SK-N-SH treated with all-trans-retinoic acid at 6 μM for 48 hours (cell line): ENCODE results near the gene MAP3K13.

Experiments
- ATAC-seq: fragments of 200-7000 bp; cut with Tn5 transposase; 3 replicates; pipeline ENCODE4 v1.9.1; 2020; ENCODE audit warnings: mild to moderate bottlenecking, moderate library complexity
- ARNTL ChIP-seq: fragments of 450-650 bp; formaldehyde crosslinking; IDR thresholded peaks from 2 replicates; pipeline ENCODE4 v1.5.0; 2020; ENCODE audit warnings: low read depth, mild to moderate bottlenecking, moderate library complexity, borderline replicate concordance
- BACH2 ChIP-seq: fragments of 250-450 bp; sonication (Bioruptor Pico); IDR thresholded peaks from 2 replicates; pipeline ENCODE4 v1.9.0; 2021; ENCODE audit warnings: mild to moderate bottlenecking, borderline replicate concordance
- ESRRG ChIP-seq: fragments of 250-450 bp; sonication (Bioruptor Pico); IDR thresholded peaks from 2 replicates; pipeline ENCODE4 v1.6.1; 2021; ENCODE audit warnings: mild to moderate bottlenecking
- GLIS3 ChIP-seq: fragments of 250-450 bp; sonication (Bioruptor Pico); IDR thresholded peaks from 2 replicates; pipeline ENCODE4 v1.5.0; 2020; ENCODE audit warnings: mild to moderate bottlenecking, moderate library complexity
- ISL1 ChIP-seq: fragments of 250-450 bp; sonication (Bioruptor Pico); IDR thresholded peaks from 2 replicates; pipeline ENCODE4 v2.1.2; 2022; ENCODE audit warnings: mild to moderate bottlenecking, moderate library complexity
- PPARA ChIP-seq: fragments of 250-450 bp; sonication (Bioruptor Pico); IDR thresholded peaks from 2 replicates; pipeline ENCODE4 v1.5.0; 2020; ENCODE audit warnings: mild to moderate bottlenecking, borderline replicate concordance
- RARB ChIP-seq: fragments of 250-450 bp; sonication (Bioruptor Pico); IDR thresholded peaks from 2 replicates; pipeline ENCODE4 v1.8.0; 2021; ENCODE audit warnings: mild to moderate bottlenecking, moderate library complexity
- TOX ChIP-seq: fragments of 250-450 bp; sonication (Bioruptor Pico); IDR thresholded peaks from 2 replicates; pipeline ENCODE4 v1.8.0; 2021; ENCODE audit warnings: mild to moderate bottlenecking, moderate library complexity, borderline replicate concordance
- ZC3H10 ChIP-seq: fragments of 250-450 bp; sonication (Bioruptor Pico); IDR thresholded peaks from 2 replicates; pipeline ENCODE4 v1.5.1; 2021; ENCODE audit warnings: mild to moderate bottlenecking, moderate library complexity
- ZNF565 ChIP-seq: fragments of 450-650 bp; formaldehyde crosslinking; conservative IDR thresholded peaks from 2 replicates; pipeline ENCODE4 v1.5.0; 2020; ENCODE audit warnings: low read depth, mild to moderate bottlenecking, moderate library complexity
- ZNF8 ChIP-seq: fragments of 450-650 bp; formaldehyde crosslinking; IDR thresholded peaks from 2 replicates; pipeline ENCODE4 v1.5.0; 2020; ENCODE audit warnings: mild to moderate bottlenecking, moderate library complexity
- TF ChIP-seq, protein P1 (sequence below): fragments of 250-450 bp; sonication (Bioruptor Pico); IDR thresholded peaks from 2 replicates; pipeline ENCODE4 v1.5.1; 2021; ENCODE audit warnings: mild to moderate bottlenecking, moderate library complexity
- TF ChIP-seq, protein P2 (sequence below): fragments of 250-450 bp; sonication (Bioruptor Pico); IDR thresholded peaks from 2 replicates; pipeline ENCODE4 v1.5.1; 2020; ENCODE audit warnings: low read depth, mild to moderate bottlenecking, moderate library complexity
- TF ChIP-seq, protein P3 (sequence below): fragments of 250-450 bp; sonication (Bioruptor Pico); IDR thresholded peaks from 2 replicates; pipeline ENCODE4 v1.8.0; 2021; ENCODE audit warnings: low read depth, mild to moderate bottlenecking, moderate library complexity, borderline replicate concordance
- TF ChIP-seq, protein P4 (sequence below): fragments of 250-450 bp; sonication (Bioruptor Pico); IDR thresholded peaks from 2 replicates; pipeline ENCODE4 v1.5.0; 2020; ENCODE audit warnings: mild to moderate bottlenecking, moderate library complexity
- TF ChIP-seq, protein P5 (sequence below): fragments of 250-450 bp; sonication (Bioruptor Pico); IDR thresholded peaks from 2 replicates; pipeline ENCODE4 v1.8.0; 2020; ENCODE audit warnings: mild to moderate bottlenecking, moderate library complexity, borderline replicate concordance

Gene MAP3K13

DNA sequence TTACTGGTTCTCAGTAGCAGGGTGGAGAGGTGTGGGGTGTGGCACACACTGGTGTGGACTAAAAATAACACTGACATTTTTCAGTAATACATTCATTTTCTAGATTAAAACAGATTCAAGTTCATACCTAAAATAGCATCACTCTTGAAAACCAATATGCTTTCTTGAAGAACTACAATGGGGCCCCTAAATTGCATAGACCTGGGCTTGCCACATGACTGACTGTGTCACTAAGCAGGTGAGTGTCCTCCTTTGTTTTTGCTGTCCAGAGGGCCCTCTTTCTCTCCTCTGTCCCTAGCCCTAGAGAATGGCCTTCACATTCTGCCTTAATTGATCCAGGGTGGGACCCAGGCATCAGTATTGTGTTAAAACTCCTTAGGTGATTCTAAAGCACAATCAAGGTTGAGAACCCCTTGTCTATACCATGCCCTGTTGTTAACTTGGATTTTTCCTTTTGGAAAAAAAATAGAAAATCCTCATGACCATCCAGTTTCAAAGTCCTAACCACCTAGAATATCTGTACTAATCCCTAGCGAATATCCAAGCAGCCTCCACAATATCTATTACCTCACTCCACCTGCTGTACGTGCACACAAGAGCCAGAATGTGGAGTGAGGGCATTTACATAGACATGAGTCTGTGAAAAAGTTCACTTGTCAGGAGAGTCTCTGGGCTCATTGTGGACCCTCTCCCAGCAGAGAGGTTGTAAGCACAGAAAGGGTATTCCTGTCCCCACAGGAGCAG, 154.6 kb downstream of the MAP3K13 start:
- TF ChIP-seq ESRRG, result no peak
- TF ChIP-seq, protein P1, sequence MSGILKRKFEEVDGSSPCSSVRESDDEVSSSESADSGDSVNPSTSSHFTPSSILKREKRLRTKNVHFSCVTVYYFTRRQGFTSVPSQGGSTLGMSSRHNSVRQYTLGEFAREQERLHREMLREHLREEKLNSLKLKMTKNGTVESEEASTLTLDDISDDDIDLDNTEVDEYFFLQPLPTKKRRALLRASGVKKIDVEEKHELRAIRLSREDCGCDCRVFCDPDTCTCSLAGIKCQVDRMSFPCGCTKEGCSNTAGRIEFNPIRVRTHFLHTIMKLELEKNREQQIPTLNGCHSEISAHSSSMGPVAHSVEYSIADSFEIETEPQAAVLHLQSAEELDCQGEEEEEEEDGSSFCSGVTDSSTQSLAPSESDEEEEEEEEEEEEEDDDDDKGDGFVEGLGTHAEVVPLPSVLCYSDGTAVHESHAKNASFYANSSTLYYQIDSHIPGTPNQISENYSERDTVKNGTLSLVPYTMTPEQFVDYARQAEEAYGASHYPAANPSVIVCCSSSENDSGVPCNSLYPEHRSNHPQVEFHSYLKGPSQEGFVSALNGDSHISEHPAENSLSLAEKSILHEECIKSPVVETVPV (CRISPR knock-in tag), result no peak
- no peak for TF ChIP-seq ZNF565
- no peak for TF ChIP-seq BACH2
- TF ChIP-seq, protein P2, sequence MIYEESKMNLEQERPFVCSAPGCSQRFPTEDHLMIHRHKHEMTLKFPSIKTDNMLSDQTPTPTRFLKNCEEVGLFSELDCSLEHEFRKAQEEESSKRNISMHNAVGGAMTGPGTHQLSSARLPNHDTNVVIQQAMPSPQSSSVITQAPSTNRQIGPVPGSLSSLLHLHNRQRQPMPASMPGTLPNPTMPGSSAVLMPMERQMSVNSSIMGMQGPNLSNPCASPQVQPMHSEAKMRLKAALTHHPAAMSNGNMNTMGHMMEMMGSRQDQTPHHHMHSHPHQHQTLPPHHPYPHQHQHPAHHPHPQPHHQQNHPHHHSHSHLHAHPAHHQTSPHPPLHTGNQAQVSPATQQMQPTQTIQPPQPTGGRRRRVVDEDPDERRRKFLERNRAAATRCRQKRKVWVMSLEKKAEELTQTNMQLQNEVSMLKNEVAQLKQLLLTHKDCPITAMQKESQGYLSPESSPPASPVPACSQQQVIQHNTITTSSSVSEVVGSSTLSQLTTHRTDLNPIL (CRISPR knock-in tag), result no peak
- no peak for TF ChIP-seq ZC3H10
- no peak for TF ChIP-seq ARNTL (CRISPR knock-in tag)
- no peak for TF ChIP-seq RARB (CRISPR knock-in tag)
- TF ChIP-seq TOX, result no peak
- no peak for TF ChIP-seq PPARA (CRISPR knock-in tag)
- ATAC-seq, result no peak

DNA sequence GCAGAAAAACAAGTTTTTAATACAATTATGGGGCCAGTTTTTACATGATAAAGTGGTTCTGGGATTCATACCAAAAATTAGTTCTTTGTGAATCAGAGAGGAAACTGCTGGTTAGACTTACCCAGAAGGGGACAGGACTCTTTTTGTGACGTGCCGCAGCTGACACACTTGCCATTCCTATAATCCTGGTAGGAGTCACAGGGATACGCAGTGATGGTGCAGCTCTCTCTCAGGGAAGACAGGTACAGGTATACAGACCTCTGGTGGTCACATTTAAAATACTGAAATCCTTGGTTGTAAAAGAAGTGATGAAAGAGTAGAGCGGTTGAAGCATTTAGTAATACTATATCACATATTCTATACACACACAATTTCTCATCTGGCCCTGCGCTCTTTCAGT, 156.1 kb downstream of the MAP3K13 start:
- no peak for ATAC-seq
- TF ChIP-seq, protein P3, sequence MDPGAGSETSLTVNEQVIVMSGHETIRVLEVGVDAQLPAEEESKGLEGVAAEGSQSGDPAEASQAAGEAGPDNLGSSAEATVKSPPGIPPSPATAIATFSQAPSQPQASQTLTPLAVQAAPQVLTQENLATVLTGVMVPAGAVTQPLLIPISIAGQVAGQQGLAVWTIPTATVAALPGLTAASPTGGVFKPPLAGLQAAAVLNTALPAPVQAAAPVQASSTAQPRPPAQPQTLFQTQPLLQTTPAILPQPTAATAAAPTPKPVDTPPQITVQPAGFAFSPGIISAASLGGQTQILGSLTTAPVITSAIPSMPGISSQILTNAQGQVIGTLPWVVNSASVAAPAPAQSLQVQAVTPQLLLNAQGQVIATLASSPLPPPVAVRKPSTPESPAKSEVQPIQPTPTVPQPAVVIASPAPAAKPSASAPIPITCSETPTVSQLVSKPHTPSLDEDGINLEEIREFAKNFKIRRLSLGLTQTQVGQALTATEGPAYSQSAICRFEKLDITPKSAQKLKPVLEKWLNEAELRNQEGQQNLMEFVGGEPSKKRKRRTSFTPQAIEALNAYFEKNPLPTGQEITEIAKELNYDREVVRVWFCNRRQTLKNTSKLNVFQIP (CRISPR knock-in tag), result no peak
- TF ChIP-seq, protein P4, sequence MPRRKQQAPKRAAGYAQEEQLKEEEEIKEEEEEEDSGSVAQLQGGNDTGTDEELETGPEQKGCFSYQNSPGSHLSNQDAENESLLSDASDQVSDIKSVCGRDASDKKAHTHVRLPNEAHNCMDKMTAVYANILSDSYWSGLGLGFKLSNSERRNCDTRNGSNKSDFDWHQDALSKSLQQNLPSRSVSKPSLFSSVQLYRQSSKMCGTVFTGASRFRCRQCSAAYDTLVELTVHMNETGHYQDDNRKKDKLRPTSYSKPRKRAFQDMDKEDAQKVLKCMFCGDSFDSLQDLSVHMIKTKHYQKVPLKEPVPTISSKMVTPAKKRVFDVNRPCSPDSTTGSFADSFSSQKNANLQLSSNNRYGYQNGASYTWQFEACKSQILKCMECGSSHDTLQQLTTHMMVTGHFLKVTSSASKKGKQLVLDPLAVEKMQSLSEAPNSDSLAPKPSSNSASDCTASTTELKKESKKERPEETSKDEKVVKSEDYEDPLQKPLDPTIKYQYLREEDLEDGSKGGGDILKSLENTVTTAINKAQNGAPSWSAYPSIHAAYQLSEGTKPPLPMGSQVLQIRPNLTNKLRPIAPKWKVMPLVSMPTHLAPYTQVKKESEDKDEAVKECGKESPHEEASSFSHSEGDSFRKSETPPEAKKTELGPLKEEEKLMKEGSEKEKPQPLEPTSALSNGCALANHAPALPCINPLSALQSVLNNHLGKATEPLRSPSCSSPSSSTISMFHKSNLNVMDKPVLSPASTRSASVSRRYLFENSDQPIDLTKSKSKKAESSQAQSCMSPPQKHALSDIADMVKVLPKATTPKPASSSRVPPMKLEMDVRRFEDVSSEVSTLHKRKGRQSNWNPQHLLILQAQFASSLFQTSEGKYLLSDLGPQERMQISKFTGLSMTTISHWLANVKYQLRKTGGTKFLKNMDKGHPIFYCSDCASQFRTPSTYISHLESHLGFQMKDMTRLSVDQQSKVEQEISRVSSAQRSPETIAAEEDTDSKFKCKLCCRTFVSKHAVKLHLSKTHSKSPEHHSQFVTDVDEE (CRISPR knock-in tag), result no peak
- TF ChIP-seq, protein P1 (CRISPR knock-in tag), result no peak
- TF ChIP-seq ZNF8 (CRISPR knock-in tag), result peak; percentile 50; the same call in 1 of the 2 replicates

DNA sequence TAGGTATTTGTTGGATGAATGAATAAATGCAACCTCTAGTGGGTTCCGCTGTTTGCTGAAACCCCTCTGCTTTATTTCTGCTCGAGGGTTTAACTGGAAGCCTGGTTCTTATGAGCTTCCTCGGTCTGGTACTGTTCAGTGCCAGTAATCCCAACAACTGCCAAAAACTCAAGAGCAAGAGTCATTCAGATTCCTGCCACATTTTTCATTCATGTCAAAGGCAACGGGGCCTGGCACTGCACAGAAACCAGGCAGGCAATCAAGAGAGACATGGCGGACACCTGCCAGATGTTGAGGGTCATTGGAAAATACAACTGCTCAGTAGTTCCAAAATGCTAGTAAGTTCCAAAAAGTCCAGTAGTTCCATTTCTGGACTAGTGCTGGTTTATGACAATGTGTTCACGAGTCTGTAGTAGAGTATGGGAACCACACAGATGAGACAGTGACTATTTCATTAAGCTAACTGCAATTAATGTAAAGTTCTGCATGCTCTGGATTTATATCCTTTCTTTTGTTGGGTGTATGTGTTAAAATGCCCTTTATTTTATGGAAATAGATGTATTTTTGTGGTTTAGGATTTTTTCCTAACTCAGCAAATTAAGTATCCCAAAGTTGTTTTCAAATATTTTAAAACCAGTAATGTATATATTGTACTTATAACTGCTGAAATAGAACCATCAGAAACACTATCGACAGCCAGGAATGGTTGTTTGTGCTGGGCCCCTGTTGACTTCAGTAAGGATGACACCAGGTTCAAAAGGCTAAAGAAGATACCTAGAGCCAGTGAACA, 158.6 kb downstream of the MAP3K13 start:
- ATAC-seq, result no peak
- TF ChIP-seq ESRRG (no peak), ARNTL (CRISPR knock-in tag) (no peak), ZNF565 (no peak), ZNF8 (CRISPR knock-in tag) (no peak), GLIS3 (no peak), RARB (CRISPR knock-in tag) (no peak), PPARA (CRISPR knock-in tag) (no peak), ISL1 (no peak)
- TF ChIP-seq, protein P5, sequence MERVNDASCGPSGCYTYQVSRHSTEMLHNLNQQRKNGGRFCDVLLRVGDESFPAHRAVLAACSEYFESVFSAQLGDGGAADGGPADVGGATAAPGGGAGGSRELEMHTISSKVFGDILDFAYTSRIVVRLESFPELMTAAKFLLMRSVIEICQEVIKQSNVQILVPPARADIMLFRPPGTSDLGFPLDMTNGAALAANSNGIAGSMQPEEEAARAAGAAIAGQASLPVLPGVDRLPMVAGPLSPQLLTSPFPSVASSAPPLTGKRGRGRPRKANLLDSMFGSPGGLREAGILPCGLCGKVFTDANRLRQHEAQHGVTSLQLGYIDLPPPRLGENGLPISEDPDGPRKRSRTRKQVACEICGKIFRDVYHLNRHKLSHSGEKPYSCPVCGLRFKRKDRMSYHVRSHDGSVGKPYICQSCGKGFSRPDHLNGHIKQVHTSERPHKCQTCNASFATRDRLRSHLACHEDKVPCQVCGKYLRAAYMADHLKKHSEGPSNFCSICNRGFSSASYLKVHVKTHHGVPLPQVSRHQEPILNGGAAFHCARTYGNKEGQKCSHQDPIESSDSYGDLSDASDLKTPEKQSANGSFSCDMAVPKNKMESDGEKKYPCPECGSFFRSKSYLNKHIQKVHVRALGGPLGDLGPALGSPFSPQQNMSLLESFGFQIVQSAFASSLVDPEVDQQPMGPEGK (CRISPR knock-in tag), result no peak
- TF ChIP-seq, protein P2 (CRISPR knock-in tag), result no peak
- TF ChIP-seq, protein P3 (CRISPR knock-in tag), result no peak
